DND-41 (cell line): Measurements from ENCODE around the gene ST6GALNAC2.

Experiments used
- ATAC-seq: fragments of 200-7000 bp; cut with Tn5 transposase; 3 replicates; pipeline ENCODE4 v1.9.1; 2021; ENCODE audit warnings: low read depth; ENCODE audit not compliant: insufficient read depth
- DNase-seq: peaks from one replicate; pipeline ENCODE4 v3.0.0-alpha.2; 2020
- H2AFZ ChIP-seq: 2 replicates; pipeline ENCODE4 v1.6.0; 2012; ENCODE audit warnings: low read depth, low read length
- H3K27ac ChIP-seq: 2 replicates; pipeline ENCODE4 v1.5.1; 2012; ENCODE audit warnings: low read length, inconsistent platforms
- H3K27me3 ChIP-seq: fragments of 200-600 bp; sonication (generic); 2 replicates; pipeline ENCODE4 v1.6.0; 2012; ENCODE audit warnings: low read length, mild to moderate bottlenecking, inconsistent platforms; ENCODE audit not compliant: insufficient read depth, poor library complexity
- H3K36me3 ChIP-seq: 2 replicates; pipeline ENCODE4 v1.5.1; 2012; ENCODE audit warnings: low read length, inconsistent platforms; ENCODE audit not compliant: insufficient read depth
- H3K4me1 ChIP-seq: 2 replicates; pipeline ENCODE4 v1.5.1; 2012; ENCODE audit warnings: mild to moderate bottlenecking, low read length; ENCODE audit not compliant: insufficient read depth
- H3K4me2 ChIP-seq: 2 replicates; pipeline ENCODE4 v1.6.0; 2012; ENCODE audit warnings: mild to moderate bottlenecking, moderate library complexity, low read length, inconsistent platforms; ENCODE audit not compliant: insufficient read depth
- H3K4me3 ChIP-seq, 2 experiments: fragments of 200-600 bp in 1 of 2; shearing (Covaris generic) in 1 of 2; 2 replicates each; pipeline ENCODE4 v1.5.1; 2012 to 2016; ENCODE audit warnings: inconsistent platforms in 2 of 2, low read length in 2 of 2, mild to moderate bottlenecking in 2 of 2, low read depth in 1 of 2, moderate library complexity in 1 of 2
- H3K79me2 ChIP-seq: 2 replicates; pipeline ENCODE4 v1.6.0; 2012; ENCODE audit warnings: low read length, inconsistent platforms; ENCODE audit not compliant: insufficient read depth
- H3K9ac ChIP-seq: 2 replicates; pipeline ENCODE4 v1.6.0; 2012; ENCODE audit warnings: low read depth, mild to moderate bottlenecking, inconsistent platforms, low read length, moderate library complexity
- H3K9me3 ChIP-seq: 2 replicates; pipeline ENCODE4 v1.5.1; 2012; ENCODE audit warnings: low read length, moderate library complexity, mild to moderate bottlenecking, inconsistent platforms; ENCODE audit not compliant: insufficient read depth, severe bottlenecking
- H4K20me1 ChIP-seq: 2 replicates; pipeline ENCODE4 v1.6.0; 2012; ENCODE audit warnings: low read length; ENCODE audit not compliant: insufficient read depth
- CTCF ChIP-seq: IDR thresholded peaks from 2 replicates; pipeline ENCODE4 v1.5.1; 2012; ENCODE audit warnings: borderline replicate concordance, low read length, moderate library complexity, mild to moderate bottlenecking; ENCODE audit not compliant: poor library complexity, severe bottlenecking; ENCODE audit errors: extremely low read depth
- EZH2 ChIP-seq: IDR thresholded peaks from 3 replicates; pipeline ENCODE4 v1.6.1; 2012; ENCODE audit warnings: borderline replicate concordance, low read depth, mild to moderate bottlenecking, moderate library complexity, low read length, inconsistent platforms; ENCODE audit not compliant: severe bottlenecking

ST6GALNAC2 gene

DNA sequence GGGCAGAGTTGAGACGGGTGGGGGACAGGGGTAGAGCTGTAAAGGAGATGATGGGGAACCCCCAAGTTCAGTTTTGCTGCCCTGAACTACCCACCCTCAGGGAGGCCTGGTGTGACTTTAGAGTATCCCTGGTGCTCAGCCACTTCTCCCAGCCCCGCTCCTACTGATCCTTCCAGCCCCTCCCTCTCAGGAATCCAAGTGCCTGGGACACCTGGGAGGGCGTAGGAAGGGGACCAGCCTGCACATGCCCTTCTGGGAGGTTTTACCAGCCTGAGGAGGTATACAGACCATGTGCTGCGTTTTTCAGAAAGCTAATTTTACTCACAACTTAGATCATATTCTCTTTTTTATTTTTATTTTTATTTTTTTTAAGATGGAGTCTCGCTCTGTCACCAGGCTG, 4.1 kb downstream of the ST6GALNAC2 start:
- Histone ChIP-seq H4K20me1 (no peaks in the 10 kb centered on the region), H3K27ac (no peak overlapping the region), H3K9ac (no peak overlapping the region), H3K79me2 (no peaks in the 10 kb centered on the region), H3K4me1 (no peaks in the 10 kb centered on the region), H3K4me2 (no peak overlapping the region), H3K4me3 (no peak overlapping the region), H3K36me3 (no peaks in the 10 kb centered on the region), H3K9me3 (no peaks in the 10 kb centered on the region), H2AFZ (no peak overlapping the region), H3K27me3 (peaks cover 26% of the 10 kb centered on the region)
- DNase-seq (no peak), ATAC-seq (no peak)
- TF ChIP-seq CTCF, result no peak
- no peak for TF ChIP-seq EZH2

- H3K9me3 ChIP-seq, result no peaks in the 10 kb centered on the region
- H3K4me1 ChIP-seq, result no peaks in the 10 kb centered on the region
- H3K36me3 ChIP-seq, result no peaks in the 10 kb centered on the region
- no peak for DNase-seq
- no peak overlapping the region for H3K4me3 ChIP-seq
- H3K9ac ChIP-seq, result no peak overlapping the region
- no peak for TF ChIP-seq CTCF
- TF ChIP-seq EZH2, result no peak
- no peaks in the 10 kb centered on the region for H4K20me1 ChIP-seq
- H2AFZ ChIP-seq, result no peak overlapping the region
- no peaks in the 10 kb centered on the region for H3K79me2 ChIP-seq
- peaks cover 7% of the 10 kb centered on the region for H3K27me3 ChIP-seq
- no peak for ATAC-seq
- H3K27ac ChIP-seq, result no peak overlapping the region
- H3K4me2 ChIP-seq, result no peak overlapping the region
Observed at GRCh38 chr17:76579281-76579680, 6.4 kb downstream of the ST6GALNAC2 start.

- DNase-seq, result no peak
- Histone ChIP-seq H3K4me2 (no peak overlapping the region), H3K36me3 (no peaks in the 10 kb centered on the region), H3K4me3 (no peak overlapping the region), H3K4me1 (no peaks in the 10 kb centered on the region), H3K27me3 (peaks cover 1% of the 10 kb centered on the region), H3K9me3 (no peaks in the 10 kb centered on the region), H2AFZ (no peak overlapping the region), H4K20me1 (no peaks in the 10 kb centered on the region), H3K79me2 (no peaks in the 10 kb centered on the region), H3K27ac (no peak overlapping the region), H3K9ac (no peak overlapping the region)
- TF ChIP-seq EZH2 (no peak), CTCF (no peak)
- ATAC-seq, result no peak
Observed at GRCh38 chr17:76578376-76578775, 7.3 kb downstream of the ST6GALNAC2 start.

GRCh38 chr17:76577876-76578275, 7.8 kb downstream of the ST6GALNAC2 start:
- H3K27ac ChIP-seq, result no peak overlapping the region
- H3K9me3 ChIP-seq, result no peaks in the 10 kb centered on the region

More at GRCh38 chr17:76577876-76578275, 7.8 kb downstream of the ST6GALNAC2 start:
- Histone ChIP-seq H3K9ac (no peak overlapping the region), H3K4me3 (no peak overlapping the region), H3K27me3 (no peaks in the 10 kb centered on the region), H3K36me3 (no peaks in the 10 kb centered on the region), H3K4me2 (no peak overlapping the region), H3K79me2 (no peaks in the 10 kb centered on the region), H4K20me1 (no peaks in the 10 kb centered on the region), H2AFZ (no peak overlapping the region), H3K4me1 (no peaks in the 10 kb centered on the region)
- TF ChIP-seq EZH2 (no peak), CTCF (no peak)
- DNase-seq (no peak), ATAC-seq (no peak)
